GM19328 (cell line): ENCODE measurements around the gene ITLN1.
"Not testable (repeated sequence)": the region's sequence is repeated elsewhere in the genome, so short reads cannot be mapped to it uniquely, and the experiment has no call there.

Experiments
- ATAC-seq: cut with Tn5 transposase; IDR thresholded peaks from one replicate; pipeline ENCODE4 v1.9.1; 2021; ENCODE audit warnings: mild to moderate bottlenecking, moderate library complexity; ENCODE audit not compliant: unreplicated experiment

The ITLN1 gene

DNA sequence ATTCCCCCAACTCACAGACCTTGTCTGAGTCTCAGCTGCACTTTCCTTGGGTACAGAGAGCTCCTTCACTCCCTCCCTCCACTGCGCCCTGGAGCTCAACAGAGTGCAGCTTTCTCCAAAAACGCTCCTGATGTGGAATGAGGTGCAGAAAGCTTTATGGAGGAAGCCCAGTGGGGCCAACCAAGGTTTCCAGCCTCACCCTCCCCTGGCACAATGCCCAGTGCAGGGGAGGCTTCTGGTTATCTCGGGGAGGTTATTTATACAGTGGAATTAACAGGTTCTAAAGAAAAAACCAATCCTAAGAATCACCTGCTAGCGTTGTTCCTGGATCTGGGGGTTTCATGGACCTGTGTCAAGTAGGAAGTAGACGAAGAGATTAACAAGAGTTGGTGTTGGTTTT lies at the start of gene ITLN1:
Gene ITLN1 (minus strand): TSS at position 139 of the 400 bp plus-strand sequence. CDS start 303 bp downstream, outside the sequence.
- ATAC-seq, result no peak

DNA sequence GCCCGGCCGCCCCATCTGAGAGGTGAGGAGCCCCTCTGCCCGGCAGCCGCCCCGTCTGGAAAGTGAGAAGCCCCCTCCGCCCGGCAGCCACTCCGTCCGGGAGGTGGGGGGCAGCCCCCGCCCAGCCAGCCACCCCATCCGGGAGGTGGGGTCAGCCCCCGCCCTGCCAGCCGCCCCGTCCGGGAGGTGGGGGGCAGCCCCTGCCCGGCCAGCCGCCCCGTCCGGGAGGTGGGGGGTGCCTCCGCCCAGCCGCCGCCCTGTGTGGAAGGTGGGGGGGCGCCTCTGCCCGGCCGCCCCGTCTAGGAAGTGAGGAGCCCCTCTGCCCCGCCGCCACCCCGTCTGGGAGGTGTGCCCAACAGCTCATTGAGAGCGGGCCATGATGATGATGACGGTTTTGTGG lies 48.3 kb upstream of the ITLN1 start:
- ATAC-seq, result not testable (repeated sequence)

DNA sequence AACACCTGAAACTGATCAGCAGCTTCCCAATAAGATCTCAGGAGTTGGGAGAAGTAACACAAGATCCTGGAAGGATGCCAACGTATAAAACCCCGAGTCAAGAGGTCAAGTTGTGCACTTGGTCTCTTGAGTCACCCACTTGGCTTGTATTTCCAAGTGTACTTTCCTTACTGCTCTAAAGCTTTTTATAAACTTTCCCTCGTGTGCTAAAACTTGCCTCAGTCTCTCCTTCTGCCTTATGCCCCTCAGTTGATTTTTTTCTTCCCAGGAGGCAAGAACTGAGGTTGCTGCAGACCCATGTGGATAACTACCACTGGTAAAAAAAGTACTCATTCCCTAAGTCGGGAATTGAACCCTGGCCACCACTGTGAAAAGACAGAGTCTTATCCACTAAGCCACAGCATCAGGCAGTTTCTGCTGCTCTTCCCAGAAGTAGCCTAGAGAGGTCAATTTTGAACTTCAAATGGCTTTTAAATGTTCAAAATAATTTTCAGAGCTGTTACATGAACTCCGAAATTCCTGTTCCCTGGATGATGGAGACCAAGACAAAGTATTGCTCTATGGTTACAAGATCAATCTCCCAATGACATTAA lies 40.8 kb upstream of the ITLN1 start:
- ATAC-seq, result no peak

DNA sequence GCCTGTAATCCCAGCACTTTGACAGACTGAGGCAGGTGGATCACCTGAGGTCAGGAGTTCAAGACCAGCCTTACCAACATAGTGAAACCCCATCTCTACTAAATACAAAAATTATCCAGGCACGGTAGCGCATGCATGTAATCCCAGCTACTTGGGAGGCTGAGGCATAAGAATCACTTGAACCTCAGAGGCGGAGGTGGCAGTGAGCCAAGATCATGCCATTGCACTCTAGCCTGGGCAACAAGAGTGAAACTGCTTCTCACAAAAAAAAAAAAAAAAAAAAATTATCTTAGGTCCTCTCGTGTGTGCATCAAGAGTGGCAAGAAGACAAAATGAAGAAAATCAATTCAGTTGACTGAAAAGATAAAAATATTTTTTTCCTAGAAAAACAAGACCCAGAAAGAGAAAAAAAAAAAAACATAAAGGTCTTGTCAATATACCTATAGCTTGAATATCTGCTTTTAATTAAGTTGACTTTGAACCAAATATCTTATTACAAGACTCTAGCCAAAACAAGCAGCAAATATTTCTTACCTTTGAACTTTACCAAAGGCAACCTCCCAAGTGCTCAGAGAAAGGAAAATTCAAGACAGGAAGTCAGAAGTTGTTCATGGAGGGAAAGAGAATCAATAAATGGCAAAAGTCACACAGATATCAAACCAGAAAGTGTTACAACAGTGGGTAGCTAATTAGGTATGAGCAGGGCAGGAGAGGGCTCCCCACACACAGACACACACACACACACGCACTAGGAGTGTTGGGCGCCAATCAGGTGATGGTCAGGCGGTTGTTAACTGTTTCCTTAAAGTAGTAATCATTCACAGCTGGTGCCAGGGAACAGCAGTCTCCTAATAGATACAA lies 40.0 kb upstream of the ITLN1 start:
- no peak for ATAC-seq

DNA sequence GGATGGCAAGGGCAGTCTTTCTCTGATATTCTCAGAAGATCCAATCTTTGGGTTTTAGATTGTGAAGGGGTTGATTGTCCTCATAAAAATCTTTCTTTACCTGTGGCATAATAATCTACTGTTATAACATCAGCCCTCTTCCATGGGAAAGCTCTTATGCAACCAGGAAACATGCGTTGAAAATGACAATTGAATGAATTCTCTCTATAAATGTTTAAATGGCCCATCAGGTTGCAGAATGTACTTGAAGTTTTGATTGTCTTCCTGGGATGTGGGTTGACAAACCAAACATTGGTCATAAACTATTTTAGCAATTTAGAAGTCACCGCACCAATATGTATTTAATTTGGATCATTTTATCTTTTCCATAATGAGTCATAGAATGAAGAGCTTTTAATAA lies 31.7 kb upstream of the ITLN1 start:
- no peak for ATAC-seq

- ATAC-seq, result not testable (repeated sequence)
These were observed 28.2 kb upstream of the ITLN1 start for GRCh38 chr1:160913229-160913628.

DNA sequence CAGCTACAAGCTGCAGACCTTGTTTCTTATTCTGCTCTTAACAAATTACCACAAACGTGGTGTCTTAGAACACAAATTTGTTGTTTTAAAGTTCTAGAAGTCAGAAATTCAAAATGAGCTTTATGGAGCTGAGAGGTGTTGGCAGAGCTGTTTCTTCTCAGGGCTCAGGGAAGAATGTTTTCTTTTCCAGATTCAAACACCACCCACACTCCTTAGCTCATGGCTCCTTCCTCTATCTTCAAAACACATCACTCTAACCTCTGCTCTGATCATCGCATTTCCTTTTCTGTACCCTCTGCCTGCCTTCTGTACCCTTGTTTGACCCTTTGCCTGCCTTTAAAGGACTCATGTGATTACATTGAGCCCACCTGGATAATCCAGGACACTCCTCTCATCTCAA lies 26.9 kb upstream of the ITLN1 start:
- ATAC-seq, result no peak

- ATAC-seq, result no peak
These were observed 26.5 kb upstream of the ITLN1 start for GRCh38 chr1:160911441-160911840.

- no peak for ATAC-seq
These were observed 25.3 kb upstream of the ITLN1 start for GRCh38 chr1:160910170-160910750.

DNA sequence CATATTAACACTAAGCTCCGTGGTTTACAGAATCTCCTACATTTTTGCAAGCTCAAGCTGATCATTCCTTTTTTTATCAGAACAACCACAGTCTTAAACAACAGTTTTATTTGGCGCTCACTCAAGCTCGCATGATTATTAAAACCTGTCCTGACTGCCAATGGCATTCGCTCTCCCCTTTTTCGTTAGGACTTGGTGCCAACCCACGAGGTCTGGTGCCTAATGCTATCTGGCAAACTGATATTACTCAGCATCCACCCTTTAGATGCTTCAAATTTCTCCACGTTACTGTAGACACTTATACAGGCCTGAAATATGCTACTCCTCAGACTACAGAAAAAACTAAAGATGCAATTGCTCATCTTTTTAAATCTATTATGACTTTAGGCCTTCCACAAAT lies 23.0 kb upstream of the ITLN1 start:
- no peak for ATAC-seq

DNA sequence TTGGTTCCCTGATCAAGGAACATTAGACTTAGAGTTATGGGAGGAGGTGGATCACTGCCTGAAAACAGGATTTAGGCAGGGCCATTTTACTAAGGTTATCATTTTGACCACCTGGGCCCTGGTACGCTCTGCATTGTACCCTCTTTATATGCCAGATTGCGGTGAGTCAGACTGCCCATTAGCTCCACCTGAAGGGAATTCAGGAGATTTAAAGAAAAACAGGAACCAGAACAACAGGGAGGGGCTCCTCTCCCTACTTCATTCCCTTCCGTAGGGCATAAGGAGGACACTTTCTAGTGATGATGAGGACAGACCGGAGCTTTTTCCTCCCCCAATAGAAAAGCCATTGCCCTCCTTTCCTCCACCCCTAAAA lies 20.6 kb upstream of the ITLN1 start:
- ATAC-seq, result no peak

- ATAC-seq, result no peak
These were observed 20.0 kb upstream of the ITLN1 start for GRCh38 chr1:160904783-160905616.

GRCh38 chr1:160902251-160902650 lies 17.3 kb upstream of the ITLN1 start:
- ATAC-seq, result not testable (repeated sequence)

- no peak for ATAC-seq
These were observed 16.8 kb upstream of the ITLN1 start for GRCh38 chr1:160901768-160902167.

GRCh38 chr1:160900683-160901082 lies 15.7 kb upstream of the ITLN1 start:
- ATAC-seq, result not testable (repeated sequence)

DNA sequence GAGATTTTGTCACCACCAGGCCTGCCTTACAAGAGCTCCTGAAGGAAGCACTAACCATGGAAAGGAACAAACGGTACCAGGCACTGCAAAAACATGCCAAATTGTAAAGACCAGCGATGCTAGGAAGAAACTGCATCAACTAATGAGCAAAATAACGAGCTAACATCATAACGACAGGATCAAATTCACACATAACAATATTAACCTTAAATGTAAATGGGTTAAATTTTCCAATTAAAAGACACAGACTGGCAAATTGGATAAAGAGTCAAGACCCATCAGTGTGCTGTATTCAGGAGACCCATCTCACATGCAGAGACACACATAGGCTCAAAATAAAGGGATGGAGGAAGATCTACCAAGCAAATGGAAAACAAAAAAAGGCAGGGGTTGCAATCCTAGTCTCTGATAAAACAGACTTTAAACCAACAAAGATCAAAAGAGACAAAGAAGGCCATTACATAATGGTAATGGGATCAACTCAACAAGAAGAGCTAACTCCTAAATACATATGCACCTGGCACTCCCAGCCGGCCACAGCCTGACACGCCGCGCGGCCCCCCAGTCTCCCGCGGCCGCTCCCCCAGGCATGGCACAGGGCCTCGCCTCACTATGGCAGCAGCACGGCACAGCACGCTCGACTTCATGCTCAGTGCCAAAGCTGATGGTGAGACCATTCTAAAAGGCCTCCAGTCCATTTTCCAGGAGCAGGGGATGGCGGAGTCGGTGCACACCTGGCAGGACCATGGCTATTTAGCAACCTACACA lies 9.6 kb upstream of the ITLN1 start:
- not testable (repeated sequence) for ATAC-seq

DNA sequence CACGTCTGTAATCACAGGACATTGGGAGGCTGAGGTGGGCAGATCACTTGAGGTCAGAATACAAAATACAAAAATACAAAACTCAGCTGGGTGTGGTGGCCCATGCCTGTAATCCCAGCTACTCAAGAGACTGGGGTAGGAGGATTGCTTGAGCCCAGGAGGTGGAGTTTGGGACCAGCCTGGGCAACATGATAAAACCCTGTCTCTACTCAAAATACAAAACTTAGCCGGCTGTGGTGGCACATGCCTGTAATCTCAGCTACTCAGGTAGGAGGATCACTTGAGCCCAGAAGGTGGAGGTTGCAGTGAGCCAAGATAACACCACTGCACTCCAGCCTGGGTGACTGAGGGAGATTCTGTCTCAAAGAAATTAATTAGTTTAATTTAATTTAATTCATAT lies 6.5 kb upstream of the ITLN1 start:
- no peak for ATAC-seq

DNA sequence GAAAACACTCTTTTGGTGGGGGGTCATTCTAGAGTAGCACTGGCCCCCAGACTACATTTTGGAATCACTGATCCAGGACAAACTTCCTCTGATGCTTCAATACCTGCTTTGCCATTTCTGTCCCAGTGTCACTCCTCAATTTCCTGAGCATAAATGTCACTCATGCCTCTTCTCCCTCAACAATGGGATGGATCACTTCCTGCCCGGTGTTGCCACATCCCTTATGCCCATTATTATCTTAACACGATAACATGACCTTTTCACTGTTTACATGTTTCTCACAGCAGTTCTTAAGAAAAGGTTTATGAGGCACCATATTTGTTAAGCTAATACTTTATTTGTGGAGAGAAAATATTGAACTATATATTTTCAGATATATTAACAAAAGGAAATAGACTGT lies 3.9 kb upstream of the ITLN1 start:
- no peak for ATAC-seq

DNA sequence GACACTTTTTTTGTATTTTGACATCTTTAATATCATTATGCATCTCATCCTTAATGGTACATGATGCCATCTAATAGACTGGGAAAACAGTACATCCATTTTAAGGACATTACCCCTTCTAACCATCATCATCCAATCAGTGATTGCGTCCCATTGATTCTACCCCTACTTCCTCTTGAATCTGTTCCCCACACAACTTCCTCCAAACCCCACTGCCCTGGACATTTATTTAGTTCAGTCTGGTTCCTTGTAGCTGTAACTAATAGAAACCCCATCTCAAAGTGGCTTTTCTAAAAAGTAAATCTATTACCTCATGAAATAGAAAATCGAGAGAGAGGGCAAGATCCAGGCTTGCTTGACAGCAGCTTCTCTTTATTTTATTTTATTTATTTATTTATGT lies 2.1 kb upstream of the ITLN1 start:
- ATAC-seq, result no peak

- no peak for ATAC-seq
These were observed 401 bp downstream of the ITLN1 start for GRCh38 chr1:160884579-160884978.
